Peyer's patch (tissue), 4 donors: ENCODE data around the gene GARIN5B.

Experiments used
- POLR2A ChIP-seq, 2 donors: fragments of 450-650 bp; IDR thresholded peaks; one replicate each; pipeline ENCODE4 v1.5.1; 2017; ENCODE audit warnings: antibody characterized with exemption in 2 of 2, mild to moderate bottlenecking in 2 of 2, moderate library complexity in 2 of 2
- TF ChIP-seq, protein P1 (sequence below), 6 experiments: fragments of 450-650 bp in 4 of 6; fragments of 200-600 bp in 2 of 6; sonication (generic) in 1 of 6; IDR thresholded peaks; one replicate each; pipeline ENCODE4 v1.5.1; 2017 to 2019; ENCODE audit warnings: antibody characterized with exemption in 6 of 6, mild to moderate bottlenecking in 3 of 6, moderate library complexity in 1 of 6

DNA sequence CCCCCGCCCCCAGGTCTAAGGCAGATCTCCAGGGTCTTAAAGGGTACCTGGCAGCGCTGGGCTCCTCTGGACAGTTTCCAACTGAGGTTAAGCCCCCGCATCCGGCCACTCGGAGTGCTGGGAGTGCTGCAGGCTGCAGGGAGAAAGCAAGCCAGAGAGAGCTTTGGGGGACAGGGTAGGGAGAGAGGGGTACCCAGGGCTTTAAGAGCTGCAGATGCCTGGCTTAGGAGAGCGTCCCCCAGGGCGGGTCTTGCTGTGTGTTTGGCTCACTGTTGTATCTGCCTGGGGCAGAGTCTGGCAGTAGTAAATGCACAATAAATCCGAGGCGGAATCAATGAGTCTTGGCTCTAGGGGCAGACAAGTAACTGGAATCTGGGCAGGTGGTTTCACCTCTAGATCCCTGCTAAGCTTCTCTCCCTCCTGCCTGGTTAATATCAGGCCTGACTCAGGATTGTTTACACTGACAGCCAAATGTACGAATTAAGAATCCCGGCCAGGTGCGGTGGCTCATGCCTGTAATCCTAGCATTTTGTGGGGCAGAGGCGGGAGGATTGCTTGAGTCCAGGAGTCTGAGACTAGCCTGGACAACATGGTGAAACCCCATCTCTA lies 7.7 kb downstream of the GARIN5B start:
- TF ChIP-seq, protein P1, sequence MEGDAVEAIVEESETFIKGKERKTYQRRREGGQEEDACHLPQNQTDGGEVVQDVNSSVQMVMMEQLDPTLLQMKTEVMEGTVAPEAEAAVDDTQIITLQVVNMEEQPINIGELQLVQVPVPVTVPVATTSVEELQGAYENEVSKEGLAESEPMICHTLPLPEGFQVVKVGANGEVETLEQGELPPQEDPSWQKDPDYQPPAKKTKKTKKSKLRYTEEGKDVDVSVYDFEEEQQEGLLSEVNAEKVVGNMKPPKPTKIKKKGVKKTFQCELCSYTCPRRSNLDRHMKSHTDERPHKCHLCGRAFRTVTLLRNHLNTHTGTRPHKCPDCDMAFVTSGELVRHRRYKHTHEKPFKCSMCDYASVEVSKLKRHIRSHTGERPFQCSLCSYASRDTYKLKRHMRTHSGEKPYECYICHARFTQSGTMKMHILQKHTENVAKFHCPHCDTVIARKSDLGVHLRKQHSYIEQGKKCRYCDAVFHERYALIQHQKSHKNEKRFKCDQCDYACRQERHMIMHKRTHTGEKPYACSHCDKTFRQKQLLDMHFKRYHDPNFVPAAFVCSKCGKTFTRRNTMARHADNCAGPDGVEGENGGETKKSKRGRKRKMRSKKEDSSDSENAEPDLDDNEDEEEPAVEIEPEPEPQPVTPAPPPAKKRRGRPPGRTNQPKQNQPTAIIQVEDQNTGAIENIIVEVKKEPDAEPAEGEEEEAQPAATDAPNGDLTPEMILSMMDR (IDR thresholded peaks at IDR 0.05) = no peak
- TF ChIP-seq POLR2A (IDR thresholded peaks at IDR 0.05) = no peak
